ENCODE data around the gene GOLGA2. TPM values are rescaled to one million over a fixed set of nuclear protein-coding genes. Genes with fewer than 3 reads are reported as not detected.
"Not testable (repeated sequence)": the region's sequence is repeated elsewhere in the genome, so short reads cannot be mapped to it uniquely, and the experiment has no call there.

Gene GOLGA2
- total RNA-seq, 1 donor from 2014 or later, result 125 TPM

GRCh38 chr9:128294142-128294541, 18.3 kb upstream of the GOLGA2 start:
- no peak for DNase-seq (ENCODE audit: low spot score)

- DNase-seq (ENCODE audit: low spot score), result no peak
Measured at GRCh38 chr9:128293091-128293490, 17.3 kb upstream of the GOLGA2 start.

DNA sequence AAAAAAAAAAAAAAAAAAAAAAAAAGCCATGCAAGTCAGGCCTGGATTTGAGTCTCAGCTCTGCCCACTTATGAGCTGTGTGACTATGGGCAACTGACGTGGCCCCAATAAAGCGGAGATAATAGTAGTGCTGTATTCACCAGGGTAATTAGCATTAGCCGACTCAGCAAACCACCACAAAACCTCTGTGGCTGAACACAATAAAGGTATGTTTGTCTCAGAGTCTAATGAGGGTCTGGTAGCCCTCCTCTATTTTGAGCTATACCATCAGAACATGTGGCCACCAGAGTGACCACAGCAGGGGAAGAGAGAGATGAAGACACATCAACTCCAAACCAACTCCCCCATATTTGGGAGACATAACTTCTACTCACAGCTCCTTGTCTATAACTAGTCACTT, 16.2 kb upstream of the GOLGA2 start:
- no peak for DNase-seq (ENCODE audit: low spot score)

- DNase-seq (ENCODE audit: low spot score), result no peak
Measured at GRCh38 chr9:128288273-128289004, 12.6 kb upstream of the GOLGA2 start.

DNA sequence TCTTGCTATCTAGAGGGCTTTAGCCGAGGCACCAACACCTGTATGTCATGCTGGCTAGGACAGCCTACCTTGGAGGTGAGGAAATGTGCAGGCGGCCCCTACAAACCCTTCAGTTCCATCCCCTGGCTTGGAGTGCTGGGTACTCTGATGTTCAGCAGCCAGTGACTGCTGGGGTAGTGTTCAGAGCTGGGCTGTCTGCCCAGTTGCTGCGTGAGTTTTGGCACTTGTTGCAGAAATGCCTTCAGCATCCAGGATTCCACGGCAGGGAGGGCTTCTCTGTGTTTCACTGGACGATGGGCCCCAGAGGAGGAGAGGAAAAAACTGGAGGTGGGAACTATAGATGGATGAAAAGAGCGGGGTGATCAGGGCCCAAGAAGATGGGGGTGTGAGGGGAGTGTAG, 10.6 kb upstream of the GOLGA2 start:
- DNase-seq (ENCODE audit: low spot score), result no peak

- no peak for DNase-seq (ENCODE audit: low spot score)
Measured at GRCh38 chr9:128285033-128285784, 9.4 kb upstream of the GOLGA2 start.

DNA sequence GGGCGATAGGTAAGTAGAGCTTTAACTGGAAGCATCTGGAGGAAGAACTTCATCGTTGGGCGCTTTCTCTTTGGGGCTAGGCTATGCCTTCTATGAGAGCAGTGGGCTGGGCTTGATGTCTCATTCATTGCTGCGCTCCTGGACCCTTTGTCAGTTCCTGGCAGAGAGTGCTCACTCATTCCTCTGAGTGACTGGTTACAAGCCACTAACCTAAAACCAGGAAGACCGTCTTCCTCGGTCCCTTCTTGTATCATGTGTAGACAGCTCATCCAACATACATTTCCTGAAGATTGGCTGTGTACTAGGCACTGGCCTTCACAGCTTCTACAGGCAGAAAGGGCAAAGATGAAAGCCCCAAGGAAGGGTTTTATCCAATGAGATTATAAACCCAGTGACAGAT, 6.7 kb upstream of the GOLGA2 start:
- DNase-seq (ENCODE audit: low spot score), result no peak

DNA sequence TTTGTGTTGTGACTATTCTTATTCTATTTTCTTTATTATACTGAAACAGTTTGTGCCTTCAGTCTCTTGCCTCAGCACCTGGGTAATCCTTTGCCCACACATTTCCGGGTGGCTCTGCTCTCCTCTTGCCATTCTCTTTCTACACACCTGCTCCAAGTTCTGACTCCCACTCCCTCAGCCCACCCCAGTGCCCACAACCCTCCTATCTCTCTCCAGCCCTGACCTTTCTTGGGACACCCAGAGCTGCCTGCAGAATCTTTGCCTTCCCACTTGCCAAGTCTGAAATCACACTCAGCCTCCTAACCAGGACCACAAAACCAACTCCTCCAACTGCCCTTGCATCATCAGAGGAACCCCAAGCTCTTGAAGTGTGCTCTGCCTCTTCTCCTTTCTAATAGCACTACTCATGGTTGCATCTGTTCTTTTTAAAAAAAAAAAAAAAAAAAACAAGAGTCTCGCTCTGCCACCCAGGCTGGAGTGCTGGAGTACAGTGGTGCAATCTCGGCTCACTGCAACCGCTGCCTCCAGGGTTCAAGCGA, 4.3 kb upstream of the GOLGA2 start:
- DNase-seq (ENCODE audit: low spot score), result no peak

DNA sequence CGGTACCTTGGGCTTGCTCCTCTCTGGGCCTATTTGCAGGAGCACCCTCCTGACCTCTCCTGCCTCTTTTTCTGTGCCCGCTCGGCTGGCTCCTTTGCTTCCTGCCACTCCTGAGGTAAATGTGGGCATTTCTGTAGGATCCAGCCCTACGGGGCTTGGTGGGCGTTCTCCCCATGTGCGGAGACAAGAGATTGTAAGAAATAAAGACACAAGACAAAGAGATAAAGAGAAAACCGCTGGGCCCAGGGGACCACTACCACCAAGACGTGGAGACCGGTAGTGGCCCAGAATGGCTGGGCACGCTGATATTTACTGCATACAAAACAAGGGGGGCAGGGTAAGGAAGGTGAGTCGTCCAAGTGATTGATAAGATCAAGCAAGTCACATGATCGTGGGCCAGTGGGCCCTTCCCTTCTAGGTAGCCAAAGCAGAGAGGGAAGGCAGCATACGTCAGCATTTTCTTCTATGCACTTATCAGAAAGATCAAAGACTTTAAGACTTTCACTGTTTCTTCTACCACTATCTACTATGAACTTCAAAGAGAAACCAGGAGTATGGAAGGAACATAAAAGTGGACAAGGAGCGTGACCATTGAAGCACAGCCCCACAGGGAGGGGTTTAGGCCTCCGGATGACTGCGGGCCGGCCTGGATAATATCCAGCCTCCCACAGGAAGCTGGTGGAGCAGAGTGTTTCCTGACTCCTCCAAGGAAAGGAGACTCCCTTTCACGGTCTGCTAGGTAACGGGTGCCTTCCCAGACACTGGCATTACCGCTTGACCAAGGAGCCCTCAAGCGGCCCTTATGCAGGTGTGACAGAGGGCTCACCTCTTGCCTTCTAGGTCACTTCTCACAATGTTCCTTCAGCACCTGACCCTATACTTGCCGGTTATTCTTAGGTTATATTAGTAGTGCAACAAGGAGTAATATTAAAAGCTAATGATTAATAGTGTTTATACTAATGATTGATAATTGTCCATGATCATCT, 3.6 kb upstream of the GOLGA2 start:
- DNase-seq (ENCODE audit: low spot score), result not testable (repeated sequence)

GRCh38 chr9:128276574-128277270, 915 bp upstream of the GOLGA2 start:
- DNase-seq (ENCODE audit: low spot score), result peak; percentile 55

DNA sequence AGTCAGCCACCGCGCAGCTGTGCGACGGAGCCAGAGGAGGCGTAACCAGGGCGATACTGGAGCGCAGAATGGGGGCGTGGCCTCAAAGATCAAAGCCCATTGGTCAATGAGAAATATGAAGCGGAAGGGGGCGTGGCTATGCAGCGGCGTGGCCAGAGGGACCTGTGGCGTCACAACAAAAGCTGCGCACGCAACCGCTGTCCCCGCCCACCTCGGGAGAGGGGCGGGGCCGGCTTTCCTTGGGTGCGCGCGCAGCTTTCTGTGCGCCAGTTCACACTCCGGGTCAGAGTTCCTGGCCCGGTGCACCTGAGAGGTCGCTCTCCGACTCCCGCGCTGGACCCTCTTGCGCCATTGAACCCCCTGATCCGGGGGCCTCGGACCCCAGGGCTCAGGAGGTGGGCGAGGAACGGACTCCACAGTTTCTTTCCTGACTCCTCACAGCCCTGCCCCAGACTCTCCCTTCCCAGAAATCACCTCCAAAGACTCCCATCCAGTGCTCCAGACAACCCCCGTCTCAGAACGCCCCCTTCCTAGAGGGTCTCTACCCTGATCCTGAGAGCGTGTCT, 284 bp upstream of the GOLGA2 start, which contains the start of gene SWI5:
SWI5 (plus strand) TSS at position 269 of the 566 bp plus-strand sequence.
- DNase-seq (ENCODE audit: low spot score), result peak; percentile 100

GRCh38 chr9:128274245-128274644, 1.6 kb downstream of the GOLGA2 start:
- no peak for DNase-seq (ENCODE audit: low spot score)

DNA sequence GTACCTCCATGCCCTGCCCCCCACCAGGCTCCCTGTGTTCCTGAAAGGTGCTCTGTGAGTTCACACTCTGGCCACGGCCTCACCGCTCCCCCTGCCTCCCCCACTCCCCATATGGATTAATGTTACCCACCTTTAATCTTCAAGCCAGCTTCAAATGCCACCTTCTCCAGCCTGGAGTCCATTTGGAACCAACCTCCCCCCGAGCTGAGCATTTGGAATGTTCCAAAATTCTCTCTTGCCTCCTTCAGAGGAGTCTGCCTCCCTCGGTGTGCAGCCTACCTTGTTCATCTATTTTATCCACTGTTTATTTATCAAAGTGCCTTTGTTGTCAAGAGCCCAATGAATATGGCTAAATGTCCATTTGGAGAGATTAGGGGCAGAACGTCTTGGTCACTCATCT, 4.3 kb downstream of the GOLGA2 start:
- DNase-seq (ENCODE audit: low spot score), result no peak

- no peak for DNase-seq (ENCODE audit: low spot score)
Measured at GRCh38 chr9:128271112-128271511, 4.7 kb downstream of the GOLGA2 start.

DNA sequence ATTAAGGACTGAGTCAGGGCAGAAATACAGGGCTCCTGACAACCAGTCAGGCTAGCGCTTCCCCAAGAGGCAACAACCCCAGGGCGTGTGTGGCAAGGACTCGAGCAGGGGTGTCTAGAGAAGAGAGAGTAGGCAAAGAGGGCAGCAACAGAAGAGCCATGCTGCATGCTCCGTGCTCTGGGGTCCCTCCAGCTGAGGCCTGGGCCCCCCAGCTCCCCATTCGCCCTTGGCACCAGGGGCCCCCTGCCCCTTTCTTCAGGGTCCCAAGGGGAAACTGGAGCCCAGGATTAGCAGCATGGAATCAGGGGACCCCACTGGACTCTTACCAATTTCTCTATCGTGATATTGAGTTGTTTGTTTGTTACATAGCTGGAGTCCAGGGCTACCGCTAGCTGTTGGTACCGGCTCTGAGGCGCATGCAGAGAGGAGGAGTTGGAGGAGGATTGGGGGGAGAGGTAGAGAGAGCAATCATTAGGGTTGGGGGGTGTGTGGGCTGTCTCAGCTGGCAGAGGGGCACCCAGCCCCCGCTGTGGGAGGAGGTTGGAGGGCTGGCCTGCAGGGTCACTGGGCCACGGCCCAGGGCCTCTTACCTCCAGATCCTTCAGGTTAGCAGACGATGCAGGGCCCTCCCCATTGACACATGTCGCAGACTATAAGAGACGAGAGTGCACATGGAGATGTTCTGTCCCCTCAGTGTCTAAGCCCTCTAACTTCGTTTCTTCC, 8.8 kb downstream of the GOLGA2 start:
- no peak for DNase-seq (ENCODE audit: low spot score)

- DNase-seq (ENCODE audit: low spot score), result no peak
Measured at GRCh38 chr9:128265348-128265847, 10.4 kb downstream of the GOLGA2 start.

GRCh38 chr9:128262687-128263086, 13.1 kb downstream of the GOLGA2 start:
- DNase-seq (ENCODE audit: low spot score), result no peak

GRCh38 chr9:128260340-128260739, 15.5 kb downstream of the GOLGA2 start:
- DNase-seq (ENCODE audit: low spot score), result no peak

- no peak for DNase-seq (ENCODE audit: low spot score)
Measured at GRCh38 chr9:128259156-128259555, 16.7 kb downstream of the GOLGA2 start.

- no peak for DNase-seq (ENCODE audit: low spot score)
Measured at GRCh38 chr9:128258326-128258725, 17.5 kb downstream of the GOLGA2 start.

All from ureter (tissue), 1 donor.